Activated B cell treated with CpG ODN at 0.5 μM for 24 hours (primary cell): Measurements from ENCODE around the gene NRF1. TPM values are rescaled to one million over a fixed set of nuclear protein-coding genes. Genes with fewer than 3 reads are reported as not detected.

Experiments
- ATAC-seq: fragments of 200-7000 bp; cut with Tn5 transposase; one replicate; pipeline ENCODE4 v1.10.0; 2021; ENCODE audit warnings: low read depth, mild to moderate bottlenecking, moderate library complexity
- CTCF ChIA-PET: fragments of 350-600 bp; sonication (Branson Sonifier 250); formaldehyde crosslinking; loops from one replicate; lab custom pipeline; 2021; ENCODE audit warnings: antibody characterized with exemption; lab: Charles Lee
- POLR2A ChIA-PET: fragments of 350-600 bp; sonication (Branson Sonifier 250); formaldehyde crosslinking; loops from one replicate; lab custom pipeline; 2021; ENCODE audit warnings: antibody characterized with exemption; lab: Charles Lee
- DNase-seq: peaks from one replicate; pipeline ENCODE4 v3.0.0; 2022
- H3K27ac Mint-ChIP-seq: one replicate; pipeline ENCODE4 v1.8.0; 2020; ENCODE audit warnings: mixed read lengths
- H3K27me3 Mint-ChIP-seq: one replicate; pipeline ENCODE4 v1.8.0; 2021; ENCODE audit warnings: mixed read lengths
- H3K36me3 Mint-ChIP-seq: one replicate; pipeline ENCODE4 v1.8.0; 2021; ENCODE audit warnings: low read depth, mixed read lengths
- H3K4me1 Mint-ChIP-seq: one replicate; pipeline ENCODE4 v1.8.0; 2021; ENCODE audit warnings: mixed read lengths
- H3K4me3 Mint-ChIP-seq: one replicate; pipeline ENCODE4 v1.8.0; 2020; ENCODE audit warnings: mild to moderate bottlenecking, mixed read lengths
- H3K9me3 Mint-ChIP-seq: one replicate; pipeline ENCODE4 v1.8.0; 2020; ENCODE audit warnings: mixed read lengths
- CTCF ChIP-seq: fragments of 200-600 bp; IDR thresholded peaks from one replicate; pipeline ENCODE4 v1.8.0; 2022; ENCODE audit warnings: antibody characterized with exemption, mild to moderate bottlenecking
- intact Hi-C: fragments of 100-400 bp; cut with micrococcal nuclease; formaldehyde crosslinking; loops from one replicate; pipeline ENCODE4 v1.15.1; 2024
- total RNA-seq: library from RNA; stranded (reverse); gene quantifications from 2 replicates; pipeline ENCODE4 v1.2.3, GENCODE V29; 2022

Gene NRF1
- total RNA-seq, 1 donor from 2014 or later, result 27.4 TPM

- ChIA-PET CTCF (no interaction called here), POLR2A (interaction anchor here (0.6 kb wide), 1 partner anchor 1555 kb away, joined by 3 read pairs; no protein-coding TSS in a partner anchor)
- Mint-ChIP-seq H3K9me3 (no peaks in the 10 kb centered on the region), H3K27me3 (no peaks in the 10 kb centered on the region), H3K36me3 (no peaks in the 10 kb centered on the region), H3K27ac (no peak overlapping the region), H3K4me3 (no peak overlapping the region), H3K4me1 (no peaks in the 10 kb centered on the region)
- intact Hi-C loops, result no loop called here
- no peak for DNase-seq
- no peak for ATAC-seq
- TF ChIP-seq CTCF, result no peak
Measured at GRCh38 chr7:129804890-129805719, 193.6 kb downstream of the NRF1 start.

Other genes with a start within 250 kb of the NRF1 start
- gene STRIP2, start 177.3 kb upstream of the NRF1 start, total RNA-seq, result 0.20 and 0.35 TPM in 2 replicates
- gene SMKR1, start 109.2 kb upstream of the NRF1 start, total RNA-seq, result 2.2 and 2.4 TPM in 2 replicates